Measurements from ENCODE around the gene GLRA2.

GLRA2 gene

DNA sequence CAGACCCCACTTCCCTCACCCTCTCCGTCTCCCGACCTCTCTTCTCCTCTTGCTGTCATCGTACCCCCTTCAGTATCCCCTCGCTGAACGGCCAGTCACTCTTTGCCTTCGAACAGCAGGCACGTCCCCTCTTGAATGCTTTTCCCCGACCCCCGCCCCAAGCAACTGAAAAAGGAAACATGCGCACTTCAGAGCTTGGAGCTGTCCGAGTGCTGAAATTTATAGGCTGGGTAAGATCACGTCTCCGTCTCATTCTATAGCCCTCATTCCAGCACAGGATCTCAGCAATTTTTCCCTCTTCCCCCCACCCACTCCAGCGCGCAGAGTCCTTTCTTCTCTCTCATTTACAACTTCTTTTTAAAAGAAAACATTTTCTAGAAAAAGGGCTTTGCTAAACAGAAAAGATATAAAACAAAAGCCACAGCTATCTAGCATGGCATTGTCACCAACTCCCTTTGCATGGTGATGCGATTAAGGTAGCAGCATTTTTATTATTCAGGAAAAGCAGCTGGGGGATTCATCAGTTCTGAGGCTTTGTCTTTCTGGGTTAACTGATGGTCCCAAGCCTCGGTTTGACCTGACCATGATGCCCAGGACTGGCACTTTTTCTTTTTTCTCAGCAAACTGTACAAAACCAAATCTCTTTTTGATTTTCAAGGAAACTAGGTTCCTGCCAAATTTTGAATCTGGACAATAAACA lies at the start of gene GLRA2:
GLRA2 (plus strand) TSS at position 247 of the 700 bp plus-strand sequence. CDS start 522 bp downstream, outside the sequence.
- DNase-seq (ENCODE audit: low spot score): no peak

DNA sequence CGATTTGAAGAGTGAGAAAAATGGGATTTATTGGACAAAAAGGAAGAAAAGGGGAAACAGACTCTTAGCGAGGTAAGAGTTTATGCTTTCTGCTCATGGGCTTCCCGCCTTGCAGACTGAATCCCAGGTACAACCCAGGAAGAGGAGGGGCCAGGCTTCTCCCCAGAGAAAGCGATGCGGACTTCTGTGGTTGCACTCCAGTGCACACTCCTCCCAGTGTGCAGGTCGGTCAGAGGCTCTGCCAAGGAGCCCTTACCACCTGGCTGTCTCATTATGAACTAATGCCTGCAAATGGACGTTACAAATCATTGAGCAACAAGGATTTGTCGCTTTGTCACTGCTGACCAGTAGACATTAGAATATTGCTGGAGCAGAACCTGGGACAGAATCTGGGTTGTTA lies 39.9 kb upstream of the GLRA2 start:
- DNase-seq (ENCODE audit: low spot score): no peak

DNA sequence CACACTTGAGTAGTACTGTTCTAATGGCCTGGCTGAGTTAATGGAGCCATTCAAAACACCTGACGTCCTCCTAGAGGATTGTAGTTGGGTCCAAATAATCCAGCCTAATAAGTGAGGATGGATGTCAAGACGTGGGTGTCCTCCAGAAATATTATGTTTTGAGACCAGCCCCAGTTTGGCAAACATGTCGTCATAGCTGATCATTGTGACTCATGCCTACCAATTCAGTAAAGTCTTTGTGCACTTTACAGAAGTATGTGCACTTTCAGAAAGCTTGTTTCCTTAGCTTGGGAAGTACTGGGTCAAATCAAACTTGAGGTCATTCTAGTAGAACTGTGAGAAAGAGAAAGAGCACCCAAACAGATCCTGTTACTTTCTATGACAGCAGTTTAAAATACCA lies 37.6 kb upstream of the GLRA2 start:
- no peak for DNase-seq (ENCODE audit: low spot score)

DNA sequence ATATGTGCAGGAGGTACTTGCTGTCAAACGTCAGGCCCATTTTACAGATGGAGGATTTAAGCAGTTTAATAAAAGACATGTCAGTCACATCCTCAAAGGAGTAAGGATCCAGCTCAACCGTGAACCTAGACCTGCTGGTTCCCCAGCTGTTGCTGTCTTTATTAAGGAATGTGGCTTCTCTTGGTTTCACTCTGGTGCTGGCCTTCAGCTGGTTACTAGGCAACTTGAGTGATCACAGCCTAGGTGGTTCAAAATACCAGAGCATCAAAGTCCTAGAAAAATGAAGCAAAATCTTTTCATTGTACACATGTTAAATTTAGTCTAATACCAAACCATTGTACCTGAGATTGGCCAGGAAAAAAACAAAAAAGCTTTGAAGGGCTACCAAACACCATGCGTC lies 32.7 kb upstream of the GLRA2 start:
- no peak for DNase-seq (ENCODE audit: low spot score)

DNA sequence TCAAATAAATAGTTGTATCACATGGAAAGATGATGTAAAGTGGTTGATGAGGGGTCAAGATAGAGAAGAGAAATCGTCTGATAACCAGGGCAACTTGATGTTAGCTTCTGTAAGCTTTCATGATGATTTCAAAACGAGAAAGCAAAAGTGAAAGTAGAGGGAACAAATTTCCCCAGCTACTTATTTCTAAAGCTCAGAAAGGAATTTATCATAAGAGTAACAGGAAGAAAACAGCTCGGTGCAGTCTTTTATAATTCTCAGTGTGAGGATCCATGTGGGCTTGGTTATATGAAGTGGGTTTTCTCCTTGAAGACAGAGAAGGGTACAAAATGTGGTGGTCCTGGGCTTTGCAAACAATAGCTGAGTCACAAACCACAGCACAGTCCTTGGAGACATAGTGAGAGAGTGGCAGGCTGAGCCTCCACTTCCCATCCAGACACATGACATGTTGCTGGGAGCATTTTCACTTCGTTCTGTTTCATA lies 32.1 kb upstream of the GLRA2 start:
- peak; percentile 5 for DNase-seq (ENCODE audit: low spot score)

DNA sequence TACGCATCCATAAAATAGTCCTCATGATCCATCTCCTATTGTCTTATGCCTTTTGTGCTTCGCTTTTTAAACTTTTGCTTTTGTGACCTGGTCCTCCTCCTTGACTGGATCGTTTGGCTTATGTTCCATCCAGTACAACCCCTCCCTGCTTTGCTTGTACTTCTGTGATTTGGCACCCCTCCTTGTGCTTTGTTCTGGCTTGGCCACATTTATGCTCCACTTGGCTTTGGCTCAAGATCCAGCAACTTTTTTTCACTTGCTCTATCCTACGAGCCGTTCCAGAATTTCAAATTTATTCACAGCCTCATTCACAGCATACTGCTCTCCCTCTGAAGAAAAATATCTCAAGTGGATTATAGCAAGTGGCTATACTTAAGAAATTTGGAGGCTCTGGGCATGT lies 28.0 kb upstream of the GLRA2 start:
- DNase-seq (ENCODE audit: low spot score): no peak

DNA sequence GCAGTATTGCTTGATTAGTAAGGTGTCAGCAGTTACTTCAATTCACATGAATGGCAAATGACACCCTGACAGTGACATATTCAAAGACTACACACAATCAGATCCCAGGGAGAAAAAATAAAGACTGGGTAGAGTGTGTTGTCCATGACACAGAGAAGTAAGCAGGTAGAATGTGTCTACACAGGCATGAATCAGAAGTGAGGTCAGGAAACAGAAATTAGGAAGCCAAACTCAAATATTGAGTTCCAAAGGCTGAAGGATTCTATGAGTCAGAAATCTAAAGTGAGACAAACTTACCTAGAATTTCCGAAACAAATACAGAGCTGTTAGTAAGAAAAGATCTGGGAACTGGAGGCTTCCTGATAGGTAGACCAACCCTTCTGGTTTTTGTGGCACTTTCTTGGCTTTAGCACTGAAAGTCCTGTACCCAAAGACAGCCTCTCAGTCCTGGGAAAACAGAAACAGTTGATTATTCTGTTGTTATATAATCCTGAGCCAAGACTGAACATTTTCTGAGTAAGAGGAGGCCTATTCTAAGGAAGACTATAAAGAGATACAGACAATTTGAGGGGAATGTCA lies 24.3 kb upstream of the GLRA2 start:
- DNase-seq (ENCODE audit: low spot score): no peak

DNA sequence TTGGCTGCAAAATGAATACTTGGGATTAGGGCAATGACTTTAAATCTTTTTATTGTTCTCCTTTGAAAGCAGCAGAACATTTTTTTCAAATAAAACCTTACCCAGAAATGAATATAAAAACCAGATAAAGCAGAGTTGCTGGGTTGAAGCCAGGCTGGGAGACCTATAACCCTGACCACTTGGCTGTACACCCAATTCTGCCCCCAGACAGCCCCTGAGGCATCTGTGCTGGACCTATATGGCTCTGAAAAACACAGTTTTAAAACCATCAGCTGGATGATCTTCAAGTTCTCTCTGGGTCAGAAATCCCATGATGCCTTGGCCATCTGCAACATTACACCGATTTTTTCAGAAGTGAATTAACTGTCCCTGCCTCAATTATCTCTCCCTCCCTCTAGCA lies 23.7 kb upstream of the GLRA2 start:
- DNase-seq (ENCODE audit: low spot score): no peak

DNA sequence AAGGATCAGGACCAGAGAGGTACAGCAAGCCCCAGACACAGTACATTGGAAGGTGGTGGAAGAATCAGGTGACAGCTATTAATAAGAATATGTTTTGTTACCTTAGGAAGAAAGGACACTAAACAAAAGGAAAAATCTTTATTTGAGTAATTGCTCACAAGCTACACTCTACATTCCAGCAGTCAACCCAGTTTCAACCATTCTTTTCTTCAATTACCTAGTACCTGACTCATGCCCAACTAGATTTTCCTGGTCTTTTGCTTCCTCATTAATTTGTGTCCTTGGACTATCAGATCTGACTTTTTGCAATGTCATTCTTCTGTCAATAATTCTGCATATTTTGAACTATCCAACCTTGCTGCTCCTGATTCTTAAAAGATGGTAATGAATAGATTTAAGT lies 22.5 kb upstream of the GLRA2 start:
- DNase-seq (ENCODE audit: low spot score): no peak

DNA sequence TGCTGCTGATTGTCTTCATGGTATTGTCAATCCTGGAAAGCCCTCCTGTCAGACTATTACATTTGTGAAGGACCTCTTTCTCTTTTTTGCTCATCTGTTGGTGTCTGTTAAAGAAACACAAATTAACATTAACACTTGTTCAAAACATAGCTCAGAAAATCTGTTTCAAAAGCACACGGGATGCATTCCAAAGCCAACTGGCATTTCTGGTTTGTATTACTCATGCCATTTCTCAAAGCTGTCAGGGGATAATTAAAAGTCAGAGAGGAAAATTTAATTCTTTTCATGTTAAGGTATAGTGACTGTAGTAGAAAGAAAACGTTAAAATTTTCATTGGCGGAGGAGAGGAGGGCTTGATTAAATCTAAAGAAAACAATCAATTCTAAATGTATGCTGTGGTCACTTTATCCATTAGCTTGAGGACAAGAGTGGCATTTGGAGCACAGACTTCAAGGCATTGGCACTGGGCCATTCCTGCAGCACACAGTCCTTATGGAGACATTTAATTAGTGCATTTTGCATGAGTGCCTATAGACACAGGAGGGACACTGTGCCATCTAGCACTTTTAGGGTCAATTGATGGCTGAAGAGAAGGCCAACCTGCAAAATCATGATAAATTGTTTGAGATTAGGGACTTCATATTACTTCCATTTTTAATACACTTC lies 21.2 kb upstream of the GLRA2 start:
- DNase-seq (ENCODE audit: low spot score): no peak

DNA sequence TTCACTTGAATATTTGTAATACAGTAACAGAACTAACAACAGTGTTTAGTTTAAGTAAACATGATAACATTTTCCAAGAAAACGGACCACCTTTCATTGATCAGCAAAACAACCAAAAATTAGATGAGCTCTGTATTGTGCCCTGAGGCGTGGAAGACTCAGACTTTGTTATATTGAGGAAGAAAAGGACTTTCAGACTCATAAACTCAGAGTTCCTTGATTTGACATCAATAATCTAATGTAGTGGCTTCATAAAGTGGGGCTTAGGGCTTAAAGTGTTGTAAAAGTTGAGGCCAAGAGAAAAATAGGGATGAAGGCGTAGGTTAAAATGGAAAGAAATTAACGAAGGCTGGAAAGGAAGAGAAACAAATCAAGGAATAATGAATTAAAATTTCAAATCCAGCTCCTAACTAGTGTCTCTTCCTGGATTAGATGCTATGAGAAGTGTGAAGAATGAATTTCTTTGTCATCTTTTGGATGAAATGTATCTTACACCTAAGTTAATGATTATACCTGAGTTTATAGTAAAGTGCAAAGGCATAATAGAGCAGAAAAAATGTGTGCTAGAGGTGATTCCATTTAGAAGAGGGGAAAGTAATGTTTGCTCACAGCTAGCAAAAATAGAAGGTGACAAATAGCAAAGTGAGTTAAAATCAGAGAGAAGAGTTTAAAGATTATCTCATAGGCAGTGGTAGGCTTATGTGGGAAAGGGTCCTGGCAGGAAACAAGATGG lies 19.8 kb upstream of the GLRA2 start:
- no peak for DNase-seq (ENCODE audit: low spot score)

DNA sequence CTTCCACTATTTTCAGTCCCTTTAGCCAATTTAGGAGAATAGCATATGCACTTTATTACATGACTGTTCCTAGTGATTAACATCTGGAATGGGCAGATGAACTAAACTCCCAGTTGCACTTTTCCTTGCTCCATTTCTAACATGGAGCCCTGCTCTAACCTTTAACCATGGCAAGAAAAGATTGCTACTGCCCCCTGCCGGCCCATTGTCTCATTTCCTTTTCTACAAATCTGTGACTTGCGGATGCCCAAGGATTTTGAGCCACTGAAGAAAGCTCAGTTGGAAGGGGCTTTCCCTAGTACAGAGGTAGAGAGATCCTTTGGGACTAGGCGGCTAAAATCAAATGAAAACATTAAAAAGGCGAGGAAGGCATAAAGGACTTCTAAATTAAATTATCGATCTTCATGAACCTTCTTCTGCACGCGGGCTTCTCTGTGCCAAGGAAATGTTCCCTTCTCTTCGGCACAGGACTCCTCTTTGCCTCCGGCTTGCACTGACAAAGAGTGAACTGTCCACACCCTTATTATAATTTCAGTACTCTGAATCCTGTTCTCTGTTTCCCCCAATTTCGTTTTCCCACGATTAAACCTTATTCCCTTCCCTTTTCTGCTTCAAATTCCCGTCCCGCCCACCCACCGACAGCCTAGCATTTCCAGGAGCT lies 577 bp upstream of the GLRA2 start:
- DNase-seq (ENCODE audit: low spot score): peak; percentile 3

DNA sequence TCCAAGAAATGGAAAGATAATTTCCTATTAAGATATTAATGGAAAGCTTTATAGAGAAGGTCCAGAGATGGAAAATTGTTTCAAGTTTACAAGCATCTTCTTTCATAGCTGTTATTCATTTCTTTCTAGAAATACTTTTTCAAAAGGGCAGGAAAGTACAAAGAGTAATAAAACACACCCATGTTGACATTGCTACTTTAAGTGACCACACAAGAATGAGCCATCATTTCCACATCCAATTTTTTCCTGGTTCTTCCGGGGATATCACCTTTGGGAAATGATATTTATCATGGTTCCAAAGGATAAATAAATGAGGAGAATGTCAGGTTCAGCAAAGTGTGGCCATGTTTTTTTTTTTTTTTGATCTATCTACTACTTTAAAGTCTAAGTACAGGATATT lies 4.5 kb downstream of the GLRA2 start:
- DNase-seq (ENCODE audit: low spot score): no peak

DNA sequence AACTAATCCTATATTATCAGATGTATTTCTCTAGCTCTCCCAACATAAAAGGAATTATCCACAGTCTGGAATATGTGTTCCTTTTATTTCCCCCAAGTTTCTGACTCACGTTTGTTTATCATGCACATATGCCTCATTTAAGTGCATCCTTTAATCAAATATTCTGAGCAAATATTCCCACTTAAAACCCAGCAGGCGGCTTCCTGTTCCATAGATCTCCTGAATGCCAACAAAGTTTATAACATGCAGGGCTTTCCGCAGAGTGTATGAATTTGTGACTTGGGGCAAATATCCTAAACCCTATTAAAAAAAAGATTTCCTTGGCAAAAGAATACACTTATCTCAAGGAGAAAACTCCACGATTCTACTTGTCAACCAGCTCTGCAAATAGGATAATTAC lies 16.9 kb downstream of the GLRA2 start:
- DNase-seq (ENCODE audit: low spot score): no peak

DNA sequence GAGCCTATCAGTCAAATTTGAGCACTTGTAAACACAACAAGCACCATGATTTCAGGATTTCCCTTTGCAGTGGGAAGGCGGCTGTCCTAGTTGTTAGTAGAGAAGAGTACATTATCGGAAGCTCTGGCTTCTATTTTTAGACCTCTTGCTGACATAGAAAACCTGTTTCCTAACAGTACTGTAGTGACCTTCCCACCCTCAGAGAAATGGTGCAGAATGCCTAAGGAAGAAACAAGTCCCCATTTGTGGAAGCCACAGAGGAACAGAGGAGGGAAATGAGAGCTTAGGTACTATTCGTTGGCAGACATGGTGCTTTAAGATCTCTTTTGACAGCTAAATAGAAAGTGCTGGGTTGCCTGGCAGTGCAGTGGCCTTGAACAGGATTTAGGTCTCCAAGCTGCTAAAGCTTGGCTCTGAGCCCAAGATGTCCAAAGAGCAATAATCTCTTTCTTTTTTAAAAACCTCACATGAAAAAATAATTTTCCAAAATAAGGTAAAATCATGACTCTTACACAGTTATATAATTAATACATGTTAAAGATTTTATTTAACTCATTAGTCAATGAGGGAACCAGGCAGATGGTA lies 24.9 kb downstream of the GLRA2 start:
- DNase-seq (ENCODE audit: low spot score): no peak

DNA sequence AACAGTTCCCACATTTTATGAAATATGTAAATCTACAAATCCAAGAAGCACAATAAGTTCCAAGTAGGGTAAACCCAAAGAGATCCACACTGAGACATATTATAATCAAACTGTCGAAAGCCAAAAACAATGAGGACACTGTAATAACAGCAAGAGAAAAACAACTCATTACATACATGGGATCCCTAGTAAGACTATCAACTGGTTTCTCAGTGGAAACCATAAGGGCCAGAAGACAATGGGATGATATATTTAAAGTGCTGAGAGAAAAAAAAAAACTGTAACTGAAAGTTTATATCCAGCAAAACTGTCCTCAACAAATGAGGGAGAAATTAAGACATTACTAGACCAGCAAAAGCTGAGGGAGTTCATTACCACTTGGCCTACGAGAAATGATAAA lies 34.7 kb downstream of the GLRA2 start:
- DNase-seq (ENCODE audit: low spot score): no peak

DNA sequence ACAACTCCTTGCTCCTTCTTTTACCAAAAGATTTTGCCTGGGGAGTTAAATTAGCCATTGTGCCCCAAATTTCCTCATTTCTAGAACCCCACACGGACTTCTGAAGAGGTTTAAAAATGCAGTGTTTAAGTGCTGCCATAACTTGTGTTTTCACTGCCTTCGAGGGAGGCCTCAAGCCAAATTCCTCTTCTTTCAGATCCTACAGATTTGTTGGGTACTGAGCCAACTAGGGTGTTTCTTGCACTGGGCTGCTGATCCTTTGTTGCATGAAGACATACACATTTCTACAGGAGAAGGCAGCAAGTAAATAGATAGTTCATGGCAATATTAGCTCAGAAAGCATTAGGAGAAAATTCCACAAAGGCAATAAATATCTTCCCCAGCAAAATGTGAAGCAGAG lies 43.8 kb downstream of the GLRA2 start:
- no peak for DNase-seq (ENCODE audit: low spot score)

DNA sequence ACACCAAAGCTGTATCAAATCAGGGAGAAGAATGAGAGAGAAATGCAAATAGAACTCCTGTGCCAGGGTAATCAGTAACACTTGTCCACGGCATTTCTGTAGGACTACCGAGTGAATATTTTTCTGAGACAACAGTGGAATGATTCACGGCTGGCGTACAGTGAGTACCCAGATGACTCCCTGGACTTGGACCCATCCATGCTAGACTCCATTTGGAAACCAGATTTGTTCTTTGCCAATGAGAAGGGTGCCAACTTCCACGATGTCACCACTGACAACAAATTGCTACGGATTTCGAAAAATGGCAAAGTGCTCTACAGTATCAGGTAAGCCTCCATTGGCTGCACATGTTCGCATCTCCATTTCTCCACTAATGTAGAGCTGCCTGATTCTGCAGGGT lies 51.7 kb downstream of the GLRA2 start:
- DNase-seq (ENCODE audit: low spot score): no peak

DNA sequence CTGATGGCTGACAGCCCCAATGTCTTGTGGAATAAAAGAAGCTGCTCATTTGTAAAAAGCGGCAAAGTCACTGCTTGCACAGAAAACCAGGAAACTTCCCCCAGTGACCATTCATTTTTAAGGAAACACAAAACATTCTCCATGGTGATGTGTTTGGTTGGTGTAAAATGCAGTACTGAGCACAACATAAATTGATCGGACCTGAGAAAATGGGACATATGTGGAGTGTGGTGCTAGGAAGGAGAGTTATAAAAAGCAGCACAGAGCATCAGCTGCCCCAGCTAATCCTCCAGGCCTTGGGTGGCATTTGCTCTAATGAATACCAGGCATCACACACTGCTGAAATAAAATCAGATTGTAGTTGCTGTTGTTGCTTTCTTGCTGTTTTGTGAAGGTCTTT lies 55.2 kb downstream of the GLRA2 start:
- DNase-seq (ENCODE audit: low spot score): no peak

DNA sequence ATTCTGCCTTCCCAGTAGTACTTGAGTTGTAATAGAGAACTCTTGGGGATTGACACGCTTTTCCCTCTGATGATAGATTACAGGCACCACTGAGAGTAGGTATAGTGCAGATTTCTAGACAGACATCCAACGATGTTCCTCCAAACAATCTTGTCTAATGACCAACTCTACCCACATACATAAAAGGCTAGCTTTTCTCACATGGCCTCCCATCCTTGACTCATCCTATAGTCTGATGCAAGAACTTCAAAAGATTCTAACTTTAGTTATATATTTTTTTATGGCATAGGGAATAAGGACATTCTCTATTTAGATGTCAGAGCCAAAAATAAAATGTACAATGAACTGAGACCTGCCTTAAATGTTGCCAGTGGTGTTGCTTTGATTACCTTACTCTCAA lies 60.9 kb downstream of the GLRA2 start:
- DNase-seq (ENCODE audit: low spot score): no peak

DNA sequence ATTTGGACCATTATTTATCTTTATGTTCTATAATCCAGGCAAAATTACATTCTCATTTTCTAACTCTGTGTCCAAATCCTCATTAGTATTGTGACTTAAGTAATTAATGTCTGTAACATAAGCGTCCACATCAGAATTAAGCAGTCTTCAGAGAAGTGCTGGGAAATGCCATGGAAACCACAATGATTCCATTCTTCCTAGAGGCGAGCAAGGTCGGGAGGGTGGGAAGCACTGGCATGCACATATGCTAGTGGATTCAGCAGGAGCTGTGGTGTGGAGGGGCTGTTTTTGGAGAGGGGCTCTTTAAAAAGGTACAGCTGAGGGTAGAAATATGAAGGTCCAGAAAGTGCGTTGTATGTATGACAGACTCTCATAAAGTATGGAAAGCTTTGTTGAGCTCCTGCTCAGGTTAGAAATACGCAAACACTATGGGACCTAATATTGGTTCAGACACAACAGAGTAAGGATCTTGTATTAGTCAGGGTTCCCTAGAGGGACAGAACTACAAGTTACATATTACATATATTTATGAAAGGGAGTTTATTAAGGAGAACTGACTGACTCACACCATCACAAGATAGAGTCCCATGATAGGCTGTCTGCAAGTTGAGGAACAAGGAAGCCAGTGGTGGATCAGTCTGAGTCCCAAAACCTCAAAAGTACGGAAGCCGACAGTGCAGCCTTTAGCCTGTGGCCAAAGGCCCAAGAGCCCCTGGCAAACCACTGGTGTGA lies 61.5 kb downstream of the GLRA2 start:
- no peak for DNase-seq (ENCODE audit: low spot score)
